Measurements from ENCODE around the gene NFAT5.

Gene NFAT5

DNA sequence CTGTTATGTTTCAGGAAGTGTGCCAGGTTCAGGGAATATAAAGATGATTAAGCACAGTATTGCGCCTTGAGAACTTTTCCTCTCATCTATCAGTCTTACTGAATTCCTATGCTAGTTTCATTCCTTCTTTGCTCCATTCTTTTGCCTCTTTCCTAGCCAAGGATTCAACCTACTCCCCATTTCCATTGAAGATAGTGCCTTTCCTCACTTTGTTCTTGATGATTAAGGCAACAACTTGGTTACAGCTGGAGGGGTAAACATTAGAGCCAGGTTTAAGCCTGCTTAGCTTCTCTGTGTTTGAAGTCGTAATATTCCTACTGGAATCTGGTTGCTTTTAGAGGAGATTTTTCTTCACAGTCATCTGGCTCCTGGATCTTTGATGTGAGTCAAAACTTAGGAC lies 85.5 kb downstream of the NFAT5 start:
- DNase-seq = no peak

DNA sequence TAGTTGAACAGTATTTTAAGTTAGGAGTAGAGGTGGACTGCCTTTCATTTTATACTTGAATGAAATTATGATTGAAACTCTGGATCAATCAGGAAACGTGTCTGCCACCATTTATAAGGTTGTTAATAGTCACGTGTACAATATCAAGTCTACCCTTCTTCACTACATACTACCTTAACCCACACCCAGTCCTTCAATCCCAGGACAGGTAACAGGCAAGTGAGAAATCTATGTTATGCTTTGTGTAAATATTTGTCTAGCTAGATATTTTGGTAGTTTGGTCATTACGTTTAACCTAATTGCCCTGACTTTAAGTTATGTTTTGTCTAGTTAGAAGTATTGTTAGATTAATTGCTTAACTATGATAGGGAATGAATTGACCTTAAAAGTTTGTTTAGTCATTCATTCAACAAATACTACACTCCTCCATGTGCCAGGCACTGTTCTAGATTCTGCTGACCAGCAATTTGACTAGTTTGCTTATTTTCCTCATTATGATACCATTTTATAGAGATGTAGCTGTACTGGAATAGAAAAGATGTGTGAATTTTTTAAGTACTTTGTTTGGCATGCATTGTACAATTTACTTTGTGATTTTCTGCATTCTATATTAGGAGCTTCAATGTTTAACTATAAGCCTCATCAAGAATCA lies 88.6 kb downstream of the NFAT5 start:
- DNase-seq = no peak

GRCh38 chr16:69660166-69660565 lies 94.4 kb downstream of the NFAT5 start:
- no peak for DNase-seq

DNA sequence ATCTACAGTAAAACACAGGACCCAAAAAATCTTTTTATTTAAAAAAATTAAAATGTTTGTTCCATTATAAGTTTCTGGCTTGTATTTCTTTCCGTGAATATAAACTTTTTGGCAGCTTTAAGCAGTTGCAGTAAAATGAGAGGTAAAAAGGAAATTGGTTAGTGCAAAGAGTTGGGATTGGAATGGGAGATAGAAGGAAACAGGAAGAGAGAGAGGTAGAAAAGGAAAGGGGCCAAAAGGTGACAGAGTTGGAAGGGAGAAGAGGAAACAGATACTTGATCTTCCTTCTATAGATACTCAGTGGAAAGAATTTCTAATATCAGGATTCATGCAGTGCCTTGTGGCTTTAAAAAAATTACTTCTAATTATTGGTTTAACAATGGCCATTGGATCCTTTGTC lies 97.1 kb downstream of the NFAT5 start:
- no peak for DNase-seq

DNA sequence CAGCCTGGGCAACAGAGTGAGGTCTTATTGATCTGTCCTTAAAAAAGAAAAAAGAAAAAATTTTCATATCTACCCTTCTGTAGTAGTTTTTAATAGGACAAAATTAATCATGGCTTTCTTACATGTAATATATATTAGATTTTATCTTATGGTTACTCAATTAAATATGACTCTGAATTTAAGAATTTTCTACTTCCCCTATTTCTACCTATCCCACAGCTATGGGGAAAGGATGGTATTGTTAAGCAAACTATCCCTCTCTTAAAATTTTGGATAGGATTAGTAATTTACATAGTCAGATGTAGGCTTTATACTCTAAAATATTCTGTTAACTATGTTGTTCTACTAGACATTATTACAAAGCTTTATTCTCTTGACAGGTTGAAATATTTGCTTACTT lies 98.1 kb downstream of the NFAT5 start:
- no peak for DNase-seq

DNA sequence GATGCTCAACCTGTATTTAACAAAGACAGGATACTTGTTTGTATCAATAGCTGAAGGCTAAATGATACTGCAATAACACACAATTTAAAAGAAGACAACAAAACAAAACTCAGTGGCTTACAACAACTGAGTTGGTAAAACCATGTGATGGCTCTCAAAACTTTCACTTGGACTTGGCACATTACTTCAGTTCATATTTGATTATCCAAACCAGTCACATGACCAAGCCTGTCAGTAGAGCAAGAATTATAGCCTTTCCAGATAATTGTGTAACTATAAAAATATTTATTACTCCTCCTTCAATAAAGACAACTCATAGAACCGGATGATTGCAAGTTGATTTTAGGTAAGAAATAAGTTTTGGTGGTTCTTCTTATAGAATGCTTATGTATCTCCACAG lies 103.8 kb downstream of the NFAT5 start:
- no peak for DNase-seq

GRCh38 chr16:69672315-69672997 lies 106.7 kb downstream of the NFAT5 start:
- no peak for DNase-seq

- DNase-seq = no peak
Observed at GRCh38 chr16:69672998-69673713, 107.4 kb downstream of the NFAT5 start.

DNA sequence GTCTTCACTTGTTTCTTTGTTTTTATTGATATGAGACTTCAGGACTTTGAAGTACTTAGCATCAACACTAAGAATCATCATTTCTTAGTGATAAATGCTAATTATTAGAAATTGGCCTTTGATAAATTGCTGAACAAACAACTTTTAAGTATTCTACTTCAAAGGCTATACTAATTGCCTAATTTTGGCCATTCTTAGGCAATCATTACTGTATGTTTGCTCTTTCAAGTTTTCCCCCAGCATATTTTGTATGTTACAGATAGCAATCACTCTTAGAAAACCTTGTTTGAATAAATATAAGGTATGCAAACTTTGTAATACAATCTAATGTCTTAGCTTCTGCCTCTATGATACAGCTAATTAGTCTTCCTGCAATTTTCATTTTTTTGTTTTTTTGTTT lies 114.6 kb downstream of the NFAT5 start:
- no peak for DNase-seq

GRCh38 chr16:69688589-69688988 lies 122.8 kb downstream of the NFAT5 start:
- DNase-seq = no peak

DNA sequence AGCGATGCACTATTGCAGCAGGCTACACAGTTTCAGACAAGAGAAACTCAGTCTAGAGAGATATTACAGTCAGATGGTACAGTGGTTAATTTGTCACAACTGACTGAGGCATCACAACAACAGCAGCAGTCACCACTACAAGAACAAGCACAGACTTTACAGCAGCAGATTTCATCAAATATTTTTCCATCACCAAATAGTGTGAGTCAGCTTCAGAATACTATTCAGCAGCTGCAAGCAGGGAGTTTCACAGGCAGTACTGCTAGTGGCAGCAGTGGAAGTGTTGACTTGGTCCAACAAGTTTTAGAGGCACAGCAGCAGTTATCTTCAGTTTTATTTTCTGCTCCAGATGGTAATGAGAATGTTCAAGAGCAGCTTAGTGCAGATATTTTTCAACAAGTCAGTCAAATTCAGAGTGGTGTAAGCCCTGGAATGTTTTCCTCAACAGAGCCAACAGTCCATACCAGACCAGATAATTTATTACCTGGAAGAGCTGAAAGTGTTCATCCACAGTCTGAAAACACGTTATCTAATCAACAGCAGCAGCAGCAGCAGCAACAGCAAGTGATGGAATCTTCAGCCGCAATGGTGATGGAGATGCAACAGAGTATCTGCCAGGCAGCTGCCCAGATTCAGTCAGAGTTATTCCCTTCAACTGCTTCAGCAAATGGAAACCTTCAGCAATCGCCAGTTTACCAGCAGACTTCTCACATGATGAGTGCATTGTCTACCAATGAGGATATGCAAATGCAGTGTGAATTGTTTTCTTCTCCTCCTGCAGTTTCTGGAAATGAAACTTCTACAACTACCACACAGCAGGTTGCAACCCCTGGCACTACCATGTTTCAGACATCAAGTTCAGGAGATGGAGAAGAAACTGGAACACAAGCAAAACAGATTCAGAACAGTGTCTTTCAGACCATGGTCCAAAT lies 126.5 kb downstream of the NFAT5 start:
- DNase-seq = no peak

GRCh38 chr16:69693916-69694315 lies 128.2 kb downstream of the NFAT5 start:
- no peak for DNase-seq

DNA sequence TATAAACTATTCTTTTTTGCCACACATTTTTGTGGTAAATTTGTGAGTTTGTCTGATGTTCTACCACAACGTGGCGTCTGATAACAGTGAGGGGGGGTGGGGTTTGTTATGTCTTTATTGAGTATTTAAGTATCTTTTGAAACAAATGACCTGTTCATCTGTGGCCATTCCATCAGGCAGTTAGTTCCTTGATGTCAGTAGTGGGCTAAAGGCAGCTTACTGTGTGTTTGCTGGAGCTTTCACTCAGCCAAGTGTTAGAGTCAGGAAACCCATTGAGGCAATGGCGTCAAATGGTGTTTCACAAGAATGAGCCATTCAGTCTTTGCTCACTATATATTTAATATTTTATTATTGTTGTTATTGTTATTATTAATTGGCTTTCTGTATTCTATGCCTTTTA lies 132.6 kb downstream of the NFAT5 start:
- DNase-seq = no peak

DNA sequence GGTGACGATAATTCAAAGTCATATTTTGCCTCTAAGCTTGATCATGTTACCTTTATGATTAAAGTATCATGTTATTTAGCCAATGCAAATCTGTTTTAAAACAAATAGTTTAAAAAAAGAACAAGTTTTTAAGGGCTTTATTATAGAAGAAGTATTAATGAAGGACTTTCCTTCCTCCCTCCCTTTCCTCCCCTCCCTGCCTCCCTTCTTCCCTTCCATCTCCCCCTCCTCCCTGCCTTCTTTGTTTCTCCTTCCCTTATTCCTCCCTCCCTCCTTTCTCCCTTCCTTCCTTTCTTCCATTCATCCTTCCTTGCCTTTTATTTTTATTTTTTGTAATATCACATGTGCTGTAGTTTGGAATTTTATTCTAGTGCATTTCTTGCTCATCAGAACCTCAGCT lies 134.1 kb downstream of the NFAT5 start:
- no peak for DNase-seq

- no peak for DNase-seq
Observed at GRCh38 chr16:69701452-69701851, 135.7 kb downstream of the NFAT5 start.

DNA sequence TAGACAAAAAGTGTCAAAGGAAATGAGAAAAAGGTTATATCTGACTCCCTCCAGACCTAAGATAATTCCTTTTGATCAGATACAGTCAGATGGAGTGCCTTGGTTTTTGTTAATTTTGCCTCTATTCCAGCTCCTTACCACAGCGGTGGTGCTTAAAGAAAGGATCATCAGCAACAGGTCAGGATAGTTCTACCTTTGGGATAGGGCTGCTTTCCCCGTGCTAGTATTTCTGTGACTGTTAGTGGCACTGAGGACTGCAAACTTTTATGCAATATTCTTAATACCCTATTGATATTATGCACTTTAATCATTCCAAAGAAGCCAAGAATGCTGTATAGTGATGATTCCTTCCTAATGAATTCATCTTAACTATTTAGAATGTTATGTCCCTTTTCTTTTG lies 136.1 kb downstream of the NFAT5 start:
- DNase-seq = no peak

GRCh38 chr16:69703638-69704037 lies 137.9 kb downstream of the NFAT5 start:
- no peak for DNase-seq

GRCh38 chr16:69706256-69706974 lies 140.6 kb downstream of the NFAT5 start:
- DNase-seq = no peak

GRCh38 chr16:69706975-69707340 lies 141.2 kb downstream of the NFAT5 start:
- DNase-seq = no peak

DNA sequence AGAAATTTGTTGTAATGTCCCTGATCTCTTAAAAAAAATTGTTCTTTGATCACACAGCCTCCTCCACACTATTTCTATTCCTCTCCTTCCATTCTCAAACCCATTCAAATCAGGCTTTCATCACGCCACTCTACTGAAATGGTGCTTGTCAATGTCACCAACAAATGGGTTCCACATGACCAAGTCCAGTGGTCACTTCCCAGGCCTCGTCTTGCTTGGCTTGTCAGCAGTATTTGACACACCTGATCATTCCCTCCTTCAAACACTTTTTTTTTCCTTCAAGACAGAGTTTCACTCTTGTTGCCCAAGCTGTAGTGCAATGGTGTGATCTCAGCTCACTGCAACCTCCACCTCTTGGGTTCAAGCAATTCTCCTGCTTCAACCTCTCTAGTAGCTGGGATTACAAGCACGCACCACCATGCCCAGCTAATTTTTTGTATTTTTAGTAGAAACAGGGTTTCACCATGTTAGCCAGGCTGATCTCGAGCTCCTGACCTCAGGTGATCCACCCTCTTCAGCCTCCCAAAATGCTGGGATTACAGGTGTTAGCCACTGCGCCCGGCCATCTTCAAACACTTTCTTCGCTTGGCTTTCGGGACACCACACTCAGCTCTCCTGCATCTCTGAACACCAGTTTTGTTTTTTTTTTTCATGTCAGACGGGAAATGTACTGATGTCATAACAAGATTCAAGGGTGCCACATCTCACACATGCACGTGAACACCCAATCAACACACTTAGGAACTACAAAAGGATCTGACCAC lies 142.3 kb downstream of the NFAT5 start:
- no peak for DNase-seq

- no peak for DNase-seq
Observed at GRCh38 chr16:69709456-69710084, 143.8 kb downstream of the NFAT5 start.
